ENCODE data around the gene XYLT1. TPM values are rescaled to one million over a fixed set of nuclear protein-coding genes. Genes with fewer than 3 reads are reported as not detected.

XYLT1 gene
- total and polyA plus RNA-seq, 2 of the 8 experiments (the other 6 are each of a cell fraction or from before 2014, with no cell fraction given), result 6.6 to 25.4 TPM

DNA sequence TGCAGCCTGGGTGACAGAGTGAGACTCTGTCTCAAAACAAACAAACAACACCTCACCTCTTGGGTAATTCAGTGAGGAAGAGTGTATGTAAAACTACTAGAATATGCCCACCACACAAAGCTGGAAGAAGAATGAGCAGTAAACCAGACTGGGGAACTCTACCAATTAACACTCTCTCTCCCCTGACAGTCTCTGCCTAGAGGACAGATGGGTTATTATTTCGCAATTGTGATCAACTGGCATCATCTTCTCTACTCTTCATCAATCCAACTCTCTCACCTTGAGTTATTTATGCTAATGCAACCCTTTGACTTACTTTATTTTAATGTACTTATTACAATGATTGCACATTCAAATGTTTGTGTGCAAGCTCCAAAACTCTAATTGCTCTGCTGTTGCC is 205.6 kb downstream of the XYLT1 start:
- no peaks in the 10 kb centered on the region for H3K9me3 ChIP-seq (ENCODE audit: insufficient read depth in 2 of 2, low read depth in 1 of 2, low read length in 1 of 2)
- H3K4me1 ChIP-seq (replicated peaks in 1 of 4; ENCODE audit: control insufficient read depth in 3 of 4, insufficient read depth in 4 of 4, low read length in 3 of 4), result peaks cover under 1 to 6% (median 3%) of the 10 kb centered on the region in 4 experiments; a peak in 4 of 7 replicates
- H3K27ac ChIP-seq (ENCODE audit: low read depth, low read length), result no peak overlapping the region
- no peak overlapping the region for H2AFZ ChIP-seq (ENCODE audit: low read length)
- H4K91ac ChIP-seq (replicated peaks; ENCODE audit: insufficient read length, low read length), result no peak overlapping the region
- H2BK12ac ChIP-seq (ENCODE audit: low read depth, low read length), result no peak overlapping the region
- H2BK20ac ChIP-seq (ENCODE audit: low read length), result no peak overlapping the region
- H3K4me2 ChIP-seq (ENCODE audit: insufficient read depth in 1 of 2, low read depth in 2 of 2, low read length in 2 of 2), result no peak overlapping the region
- no peak overlapping the region for H2BK15ac ChIP-seq (ENCODE audit: low read length)
- WGBS, 2 experiments (ENCODE audit: extremely low coverage in 1 of 2, insufficient coverage in 1 of 2, insufficient read length in 1 of 2, insufficient replicate concordance in 2 of 2, low coverage in 1 of 2, low lambda C conversion rate in 2 of 2, missing lambda C conversion rate in 1 of 2), result 94% methylated on average over 1 of the region's 1 CpG; no CpG with 5 or more reads in 1 of the 2 experiments
- H3K27me3 ChIP-seq (replicated peaks in 1 of 4; ENCODE audit: control insufficient read depth in 3 of 4, extremely low read depth in 1 of 4, insufficient read depth in 3 of 4, low read length in 3 of 4), result no peaks in the 10 kb centered on the region
- ChIA-PET POLR2A (ENCODE audit: partially characterized antibody) (no interaction called here), CTCF (ENCODE audit: partially characterized antibody) (interaction anchor here (0.6 to 1.4 kb wide), 3 partner anchors 15 to 454 kb away, joined by 3 read pairs; no protein-coding TSS in a partner anchor)
- H4K8ac ChIP-seq (ENCODE audit: extremely low read depth, insufficient read depth, low read length), result no peak overlapping the region
- H3K18ac ChIP-seq (ENCODE audit: extremely low read depth, low read length), result no peak overlapping the region
- no peak overlapping the region for H3K4ac ChIP-seq (replicated peaks; ENCODE audit: insufficient read length, low read depth, low read length)
- no peak overlapping the region for H3K56ac ChIP-seq (replicated peaks; ENCODE audit: insufficient read length, low read depth, low read length)
- peaks cover 0 to 2% of the 10 kb centered on the region in 2 experiments for H4K20me1 ChIP-seq (replicated peaks in 1 of 2; ENCODE audit: control insufficient read depth in 1 of 2, insufficient read depth in 2 of 2, low read length in 2 of 2)
- H3K4me3 ChIP-seq (ENCODE audit: extremely low read depth in 1 of 4, insufficient read depth in 2 of 4, low read depth in 3 of 4, low read length in 4 of 4), result no peak overlapping the region
- no peak overlapping the region for H2BK5ac ChIP-seq (ENCODE audit: low read depth, low read length)
- DNase-seq (ENCODE audit: low read depth in 1 of 2, low spot score in 2 of 2) (no peak), FAIRE-seq (no peak)
- H3K14ac ChIP-seq (ENCODE audit: insufficient read length), result no peak overlapping the region
- H3K79me1 ChIP-seq (ENCODE audit: low read depth, low read length), result peaks cover 5% of the 10 kb centered on the region; the same call in 1 of the 2 replicates
- no peak overlapping the region for H2BK120ac ChIP-seq (replicated peaks; ENCODE audit: low read depth, low read length)
- H2AK5ac ChIP-seq (ENCODE audit: low read depth, low read length), result no peak overlapping the region
- H3K9ac ChIP-seq (replicated peaks in 1 of 4; ENCODE audit: extremely low read depth in 1 of 4, low read depth in 3 of 4, low read length in 3 of 4), result no peak overlapping the region
- H3K79me2 ChIP-seq (ENCODE audit: control insufficient read depth in 1 of 2, insufficient read depth in 2 of 2, low read length in 2 of 2), result no peaks in the 10 kb centered on the region
- H4K5ac ChIP-seq (ENCODE audit: insufficient read length, low read depth, low read length), result no peak overlapping the region
- no peaks in the 10 kb centered on the region for H3K36me3 ChIP-seq (ENCODE audit: control insufficient read depth in 2 of 4, insufficient read depth in 4 of 4, low read length in 3 of 4)
- no peak overlapping the region for H3K23ac ChIP-seq (ENCODE audit: insufficient read length)
- no peaks in the 10 kb centered on the region for H3K23me2 ChIP-seq (ENCODE audit: low read depth, low read length)
- TF ChIP-seq HDAC6 (IDR thresholded peaks at IDR 0.05; ENCODE audit: low read depth, low read length) (no peak), SRF (IDR thresholded peaks at IDR 0.05; ENCODE audit: low read depth, low read length) (no peak), SIRT6 (IDR thresholded peaks at IDR 0.05; ENCODE audit: low read length) (no peak), RBBP5 (IDR thresholded peaks at IDR 0.05; ENCODE audit: borderline replicate concordance, low read depth, low read length) (no peak), SP4 (IDR thresholded peaks at IDR 0.05; ENCODE audit: low read length) (no peak), MAFK (IDR thresholded peaks at IDR 0.05; ENCODE audit: low read depth, low read length) (no peak), EZH2 (IDR thresholded peaks at IDR 0.05; ENCODE audit: low read depth, low read length, severe bottlenecking) (no peak), SP1 (IDR thresholded peaks at IDR 0.05; ENCODE audit: low read depth, low read length) (no peak), GABPA (IDR thresholded peaks at IDR 0.05; ENCODE audit: borderline replicate concordance, insufficient read depth, low read length) (no peak), HDAC2 (IDR thresholded peaks at IDR 0.05; ENCODE audit: borderline replicate concordance in 1 of 2, low read depth in 2 of 2, low read length in 2 of 2) (no peak), CREB1 (IDR thresholded peaks at IDR 0.05) (no peak), RNF2 (IDR thresholded peaks at IDR 0.05; ENCODE audit: borderline replicate concordance, low read depth, low read length, missing control alignments, poor library complexity, severe bottlenecking) (no peak), CEBPB (IDR thresholded peaks at IDR 0.05; ENCODE audit: low read depth, low read length) (no peak), SAP30 (IDR thresholded peaks at IDR 0.05; ENCODE audit: insufficient read depth, insufficient replicate concordance, low read length) (no peak), YY1 (IDR thresholded peaks at IDR 0.05; ENCODE audit: low read depth, low read length) (no peak)

Data from H1 (cell line).